HEK293 (cell line): ENCODE results near the gene POFUT2.
A peak's percentile ranks its signal among the peaks of the same experiment; 100 is the strongest.
"Not testable (repeated sequence)": the region's sequence is repeated elsewhere in the genome, so short reads cannot be mapped to it uniquely, and the experiment has no call there.

ENCODE experiments used
- CTCF ChIA-PET: fragments of 350-600 bp; formaldehyde crosslinking; extraction: SDS; loops from one replicate; lab custom pipeline; 2021; ENCODE audit warnings: antibody characterized with exemption; lab: Yijun Ruan, JAX
- POLR2A ChIA-PET: fragments of 300-600 bp; formaldehyde crosslinking; extraction: SDS; loops from one replicate; lab custom pipeline; 2020; ENCODE audit warnings: antibody characterized with exemption, inconsistent platforms; lab: Yijun Ruan, JAX
- H3K27ac ChIP-seq: fragments of 200-500 bp; sonication (Bioruptor generic); 2 replicates; pipeline ENCODE4 v1.5.1; 2014; ENCODE audit warnings: low read depth, low read length, control low read depth, inconsistent platforms; ENCODE audit errors: extremely low read depth
- H3K36me3 ChIP-seq, 2 experiments: fragments of 200-500 bp in 1 of 2; sonication (Bioruptor generic) in 1 of 2; 1 replicate in 1 of 2; 2 replicates in 1 of 2; pipeline ENCODE4 v1.5.1; 2014 to 2017; ENCODE audit warnings: inconsistent platforms in 2 of 2, low read length in 2 of 2; ENCODE audit not compliant: control insufficient read depth in 2 of 2, insufficient read depth in 1 of 2
- H3K4me1 ChIP-seq: fragments of 200-500 bp; sonication (Bioruptor generic); 2 replicates; pipeline ENCODE4 v1.5.1; 2014; ENCODE audit warnings: mild to moderate bottlenecking, low read length, inconsistent platforms; ENCODE audit not compliant: control insufficient read depth, insufficient read depth
- H3K4me3 ChIP-seq: 2 replicates; pipeline ENCODE4 v1.5.1; 2011; ENCODE audit warnings: low read depth, mild to moderate bottlenecking, control low read depth, low read length, moderate library complexity
- H3K9me3 ChIP-seq: fragments of 200-500 bp; sonication (Bioruptor generic); 2 replicates; pipeline ENCODE4 v1.5.1; 2014; ENCODE audit warnings: low read depth, low read length, inconsistent platforms; ENCODE audit not compliant: control insufficient read depth, insufficient read depth
- CTCF ChIP-seq: fragments of 450-650 bp; formaldehyde crosslinking; IDR thresholded peaks from 2 replicates; pipeline ENCODE4 v1.5.1; 2016; ENCODE audit warnings: missing biosample characterization, missing genetic modification characterization
- IKZF3 ChIP-seq: fragments of 450-650 bp; IDR thresholded peaks from 2 replicates; pipeline ENCODE4 v1.5.0; 2018; ENCODE audit warnings: missing biosample characterization, mild to moderate bottlenecking, missing genetic modification characterization, moderate library complexity
- PATZ1 ChIP-seq: fragments of 450-650 bp; formaldehyde crosslinking; IDR thresholded peaks from 2 replicates; pipeline ENCODE4 v1.5.1; 2016; ENCODE audit warnings: missing biosample characterization, missing genetic modification characterization
- SCRT2 ChIP-seq: fragments of 450-650 bp; formaldehyde crosslinking; IDR thresholded peaks from 2 replicates; pipeline ENCODE4 v1.5.1; 2016; ENCODE audit warnings: missing biosample characterization, missing genetic modification characterization
- ZBTB17 ChIP-seq: fragments of 450-650 bp; formaldehyde crosslinking; IDR thresholded peaks from 2 replicates; pipeline ENCODE4 v1.5.1; 2016; ENCODE audit warnings: missing biosample characterization, missing genetic modification characterization
- ZBTB7A ChIP-seq: fragments of 450-650 bp; formaldehyde crosslinking; IDR thresholded peaks from 2 replicates; pipeline ENCODE4 v1.5.1; 2016; ENCODE audit warnings: low read depth, missing biosample characterization, missing genetic modification characterization
- ZFP3 ChIP-seq: fragments of 450-650 bp; formaldehyde crosslinking; IDR thresholded peaks from 2 replicates; pipeline ENCODE4 v1.5.1; 2016; ENCODE audit warnings: low read depth, missing biosample characterization, missing genetic modification characterization
- ZIC2 ChIP-seq: fragments of 450-650 bp; formaldehyde crosslinking; IDR thresholded peaks from 2 replicates; pipeline ENCODE4 v1.5.1; 2016; ENCODE audit warnings: missing biosample characterization, missing genetic modification characterization
- ZNF121 ChIP-seq: fragments of 450-650 bp; formaldehyde crosslinking; IDR thresholded peaks from 2 replicates; pipeline ENCODE4 v1.5.1; 2016; ENCODE audit warnings: missing biosample characterization, missing genetic modification characterization
- ZNF19 ChIP-seq: fragments of 450-650 bp; formaldehyde crosslinking; IDR thresholded peaks from 2 replicates; pipeline ENCODE4; 2016; ENCODE audit warnings: missing biosample characterization, missing genetic modification characterization, low read depth
- ZNF248 ChIP-seq: fragments of 450-650 bp; formaldehyde crosslinking; IDR thresholded peaks from 2 replicates; pipeline ENCODE4 v1.5.1; 2017; ENCODE audit warnings: missing biosample characterization, missing genetic modification characterization
- ZNF501 ChIP-seq: fragments of 450-650 bp; formaldehyde crosslinking; IDR thresholded peaks from 2 replicates; pipeline ENCODE4 v1.5.1; 2016; ENCODE audit warnings: missing biosample characterization, missing genetic modification characterization
- ZNF561 ChIP-seq: fragments of 450-650 bp; IDR thresholded peaks from 2 replicates; pipeline ENCODE4 v1.5.1; 2018; ENCODE audit warnings: missing biosample characterization, missing genetic modification characterization, borderline replicate concordance
- ZNF629 ChIP-seq: fragments of 450-650 bp; formaldehyde crosslinking; IDR thresholded peaks from 2 replicates; pipeline ENCODE4 v1.5.1; 2017; ENCODE audit warnings: missing biosample characterization, missing genetic modification characterization
- ZNF747 ChIP-seq: fragments of 450-650 bp; formaldehyde crosslinking; IDR thresholded peaks from 2 replicates; pipeline ENCODE4 v1.5.1; 2016; ENCODE audit warnings: missing biosample characterization, missing genetic modification characterization

Gene POFUT2

GRCh38 chr21:45309069-45309986 lies 21.6 kb upstream of the POFUT2 start:
- TF ChIP-seq IKZF3 (tag by site-specific recombination), result 0 out of 2 replicates have a peak, but pooled peaks have one; percentile 18
- TF ChIP-seq SCRT2 (tag by site-specific recombination), result no peak
- no peak for TF ChIP-seq ZNF19 (tag by site-specific recombination)
- no peak for TF ChIP-seq ZBTB7A (tag by site-specific recombination)
- no peak for TF ChIP-seq ZNF561 (tag by site-specific recombination)
- TF ChIP-seq ZNF121 (tag by site-specific recombination), result no peak
- no peak for TF ChIP-seq ZNF501 (tag by site-specific recombination)
- TF ChIP-seq CTCF (tag by site-specific recombination), result peak; percentile 78
- TF ChIP-seq ZNF629 (tag by site-specific recombination), result no peak
- no peak for TF ChIP-seq ZBTB17 (tag by site-specific recombination)
- TF ChIP-seq ZNF747, result no peak
- TF ChIP-seq PATZ1, result 0 out of 2 replicates have a peak, but pooled peaks have one; percentile 19
- TF ChIP-seq ZNF248 (tag by site-specific recombination), result no peak
- Histone ChIP-seq H3K4me3 (no peak overlapping the region), H3K36me3 (peaks cover 0 to 2% of the 10 kb centered on the region in 2 experiments; a peak in 1 of 3 replicates), H3K9me3 (no peaks in the 10 kb centered on the region), H3K27ac (no peak overlapping the region), H3K4me1 (no peaks in the 10 kb centered on the region)
- ChIA-PET CTCF (interaction anchor here (0.5 to 2.1 kb wide), 40 partner anchors 8 to 639 kb away, joined by 3 to 32 read pairs (median 4); no protein-coding TSS in a partner anchor), POLR2A (interaction anchor here (1.0 to 1.5 kb wide), 4 partner anchors 14 to 22 kb away, joined by 3 to 6 read pairs (median 4); partner anchors contain the start of gene POFUT2)

- Histone ChIP-seq H3K27ac (no peak overlapping the region), H3K36me3 (peaks cover 0 to 2% of the 10 kb centered on the region in 2 experiments; a peak in 1 of 3 replicates), H3K4me3 (no peak overlapping the region), H3K4me1 (no peaks in the 10 kb centered on the region), H3K9me3 (no peaks in the 10 kb centered on the region)
- ChIA-PET CTCF (interaction anchor here (0.5 to 2.1 kb wide), 27 partner anchors 9 to 640 kb away, joined by 3 to 32 read pairs (median 5); no protein-coding TSS in a partner anchor), POLR2A (interaction anchor here (1.0 to 1.5 kb wide), 4 partner anchors 15 to 22 kb away, joined by 3 to 6 read pairs (median 4); partner anchors contain the start of gene POFUT2)
- TF ChIP-seq ZIC2 (tag by site-specific recombination), result peak; percentile 90
- TF ChIP-seq ZFP3 (tag by site-specific recombination), result no peak
- TF ChIP-seq, all 188 proteins: peak for 1
These were observed 20.7 kb upstream of the POFUT2 start for GRCh38 chr21:45308194-45309068.

- H3K36me3 ChIP-seq, POLR2A ChIA-PET, H3K27ac ChIP-seq, H3K9me3 ChIP-seq, H3K4me3 ChIP-seq, H3K4me1 ChIP-seq: not testable (repeated sequence)
- CTCF ChIA-PET, result interaction anchor here (1.8 to 2.1 kb wide), 3 partner anchors 15 to 168 kb away, joined by 18 to 32 read pairs (median 21); no protein-coding TSS in a partner anchor
These were observed 20.0 kb upstream of the POFUT2 start for GRCh38 chr21:45307597-45308158.
